GM12874 (cell line): Measurements from ENCODE around the gene GLIS2.

Experiments
- CTCF ChIP-seq: IDR thresholded peaks from 2 replicates; pipeline ENCODE4 v1.5.1; 2011; ENCODE audit warnings: low read depth, mild to moderate bottlenecking, control low read depth, low read length, moderate library complexity; ENCODE audit not compliant: insufficient read depth

The GLIS2 gene

GRCh38 chr16:4322121-4323052 is 6.5 kb downstream of the GLIS2 start:
- TF ChIP-seq CTCF: no peak

- no peak for TF ChIP-seq CTCF
Observed at GRCh38 chr16:4323071-4323844, 7.4 kb downstream of the GLIS2 start.

GRCh38 chr16:4323845-4324488 is 8.1 kb downstream of the GLIS2 start:
- TF ChIP-seq CTCF: no peak

GRCh38 chr16:4324492-4325252 is 8.8 kb downstream of the GLIS2 start:
- TF ChIP-seq CTCF: no peak

- no peak for TF ChIP-seq CTCF
Observed at GRCh38 chr16:4325253-4325758, 9.4 kb downstream of the GLIS2 start.

- no peak for TF ChIP-seq CTCF
Observed at GRCh38 chr16:4327386-4328045, 11.6 kb downstream of the GLIS2 start.
